H9 (cell line): Measurements from ENCODE around the gene VPREB3. TPM values are rescaled to one million over a fixed set of nuclear protein-coding genes. Genes with fewer than 3 reads are reported as not detected.

Experiments
- DNase-seq: peaks from one replicate; pipeline ENCODE4 v3.0.0-alpha.2; 2017
- H2AFZ ChIP-seq: one replicate; pipeline ENCODE4 v1.6.1; 2013; ENCODE audit warnings: mild to moderate bottlenecking, low read length, control low read depth, moderate library complexity
- H2AK5ac ChIP-seq: 2 replicates; pipeline ENCODE4 v1.6.1; 2013; ENCODE audit warnings: low read length, control low read depth, mixed read lengths; ENCODE audit not compliant: insufficient read length
- H2BK120ac ChIP-seq: one replicate; pipeline ENCODE4 v1.6.1; 2013; ENCODE audit warnings: low read depth, mild to moderate bottlenecking, low read length, control low read depth, inconsistent platforms; ENCODE audit not compliant: poor library complexity, severe bottlenecking
- H2BK12ac ChIP-seq: 2 replicates; pipeline ENCODE4 v1.6.1; 2013; ENCODE audit warnings: low read length, control low read depth, mixed read lengths, low read depth; ENCODE audit not compliant: insufficient read length
- H2BK15ac ChIP-seq: 2 replicates; pipeline ENCODE4 v1.6.1; 2013; ENCODE audit warnings: low read depth, low read length, control low read depth
- H2BK20ac ChIP-seq: one replicate; pipeline ENCODE4 v1.6.1; 2013; ENCODE audit warnings: low read depth, mild to moderate bottlenecking, low read length, control low read depth, inconsistent platforms; ENCODE audit not compliant: poor library complexity, severe bottlenecking
- H2BK5ac ChIP-seq: 2 replicates; pipeline ENCODE4 v1.6.1; 2013; ENCODE audit warnings: low read length, control low read depth, mixed read lengths; ENCODE audit not compliant: insufficient read length
- H3K14ac ChIP-seq: 2 replicates; pipeline ENCODE4 v1.6.1; 2013; ENCODE audit warnings: low read length, control low read depth; ENCODE audit not compliant: insufficient read depth
- H3K18ac ChIP-seq: 2 replicates; pipeline ENCODE4 v1.6.1; 2013; ENCODE audit warnings: low read depth, mild to moderate bottlenecking, mixed read lengths, low read length, control low read depth; ENCODE audit not compliant: insufficient read length
- H3K23ac ChIP-seq: 2 replicates; pipeline ENCODE4 v1.6.1; 2013; ENCODE audit warnings: low read length, control low read depth, mixed read lengths, low read depth; ENCODE audit not compliant: insufficient read length
- H3K23me2 ChIP-seq: 2 replicates; pipeline ENCODE4 v1.6.1; 2013; ENCODE audit warnings: low read depth, mild to moderate bottlenecking, mixed read lengths, low read length, control low read depth; ENCODE audit not compliant: insufficient read length, poor library complexity, severe bottlenecking
- H3K27ac ChIP-seq: 2 replicates; pipeline ENCODE4 v1.5.1; 2013; ENCODE audit warnings: low read length, control low read depth, mixed read lengths, low read depth; ENCODE audit not compliant: insufficient read length
- H3K27me3 ChIP-seq: 2 replicates; pipeline ENCODE4 v1.6.1; 2013; ENCODE audit warnings: low read length, control low read depth, inconsistent platforms; ENCODE audit not compliant: insufficient read depth
- H3K4ac ChIP-seq: 2 replicates; pipeline ENCODE4 v1.6.1; 2013; ENCODE audit warnings: low read depth, mild to moderate bottlenecking, control low read depth, inconsistent platforms, low read length, moderate library complexity
- H3K4me1 ChIP-seq: 2 replicates; pipeline ENCODE4 v1.6.1; 2013; ENCODE audit warnings: low read length, control low read depth, inconsistent platforms; ENCODE audit not compliant: insufficient read depth
- H3K4me2 ChIP-seq: 2 replicates; pipeline ENCODE4 v1.6.1; 2013; ENCODE audit warnings: low read length, control low read depth, mixed read lengths; ENCODE audit not compliant: insufficient read length, insufficient read depth
- H3K56ac ChIP-seq: 2 replicates; pipeline ENCODE4 v1.6.1; 2013; ENCODE audit warnings: low read depth, mild to moderate bottlenecking, mixed read lengths, low read length, control low read depth; ENCODE audit not compliant: insufficient read length
- H3K79me1 ChIP-seq: 2 replicates; pipeline ENCODE4 v1.6.1; 2013; ENCODE audit warnings: low read depth, mild to moderate bottlenecking, moderate library complexity, low read length, control low read depth, inconsistent platforms; ENCODE audit not compliant: insufficient read depth, poor library complexity, severe bottlenecking
- H3K79me2 ChIP-seq: 2 replicates; pipeline ENCODE4 v1.6.1; 2013; ENCODE audit warnings: low read length, control low read depth, inconsistent platforms; ENCODE audit not compliant: insufficient read depth
- H3K9ac ChIP-seq: 2 replicates; pipeline ENCODE4 v1.6.1; 2013; ENCODE audit warnings: low read length, control low read depth, mixed read lengths; ENCODE audit not compliant: insufficient read length; ENCODE audit errors: extremely low read depth
- H3K9me3 ChIP-seq: one replicate; pipeline ENCODE4 v1.6.1; 2013; ENCODE audit warnings: low read depth, low read length, inconsistent platforms; ENCODE audit not compliant: control insufficient read depth
- H3T11ph ChIP-seq: one replicate; pipeline ENCODE4 v1.6.1; 2013; ENCODE audit warnings: mild to moderate bottlenecking, low read length, control low read depth, inconsistent platforms
- H4K20me1 ChIP-seq: one replicate; pipeline ENCODE4 v1.6.1; 2013; ENCODE audit not compliant: control insufficient read depth, insufficient read length, insufficient read depth
- H4K5ac ChIP-seq: 2 replicates; pipeline ENCODE4 v1.6.1; 2013; ENCODE audit warnings: low read depth, mild to moderate bottlenecking, mixed read lengths, low read length, control low read depth; ENCODE audit not compliant: insufficient read length
- H4K8ac ChIP-seq: replicated peaks from 2 replicates; pipeline ENCODE4 v1.6.1; 2013; ENCODE audit warnings: low read length, control low read depth, mixed read lengths, low read depth; ENCODE audit not compliant: insufficient read length
- H4K91ac ChIP-seq: 2 replicates; pipeline ENCODE4 v1.6.1; 2013; ENCODE audit warnings: low read depth, mild to moderate bottlenecking, moderate library complexity, mixed read lengths, low read length, control low read depth; ENCODE audit not compliant: insufficient read length
- H3K27ac Mint-ChIP-seq, 3 experiments: 2 replicates in 2 of 3; 3 replicates in 1 of 3; pipeline ENCODE4 v1.8.0; 2020 to 2021; ENCODE audit warnings: mixed read lengths in 3 of 3, mild to moderate bottlenecking in 1 of 3, moderate library complexity in 1 of 3
- H3K27me3 Mint-ChIP-seq: 2 replicates; pipeline ENCODE4 v1.8.0; 2021; ENCODE audit warnings: low read depth, mild to moderate bottlenecking, moderate library complexity, mixed read lengths
- H3K36me3 Mint-ChIP-seq, 3 experiments: 2 replicates in 2 of 3; 3 replicates in 1 of 3; pipeline ENCODE4 v1.8.0; 2020 to 2021; ENCODE audit warnings: low read depth in 3 of 3, mixed read lengths in 3 of 3; ENCODE audit not compliant: insufficient read depth in 1 of 3
- H3K4me1 Mint-ChIP-seq, 2 experiments: 2 replicates each; pipeline ENCODE4 v1.8.0; 2020; ENCODE audit warnings: mixed read lengths in 2 of 2
- H3K4me3 Mint-ChIP-seq, 2 experiments: 2 replicates in 1 of 2; 3 replicates in 1 of 2; pipeline ENCODE4 v1.8.0; 2020 to 2021; ENCODE audit warnings: mild to moderate bottlenecking in 2 of 2, mixed read lengths in 2 of 2, moderate library complexity in 1 of 2
- H3K9me3 Mint-ChIP-seq, 2 experiments: 2 replicates in 1 of 2; 3 replicates in 1 of 2; pipeline ENCODE4 v1.8.0; 2020; ENCODE audit warnings: mild to moderate bottlenecking in 2 of 2, mixed read lengths in 2 of 2, moderate library complexity in 1 of 2
- WGBS: extraction: QIAGEN DNeasy Blood & Tissue Kit; methylation state at CpG from one replicate; pipeline ENCODE4 v1.1.7; 2013; ENCODE audit warnings: missing lambda C conversion rate, low lambda C conversion rate, mixed read lengths; ENCODE audit not compliant: insufficient read length; ENCODE audit errors: extremely low coverage; 5-methylcytosine and 5-hydroxymethylcytosine counted together
- total RNA-seq: library from RNA; stranded (reverse); gene quantifications from 2 replicates; pipeline ENCODE4 v1.2.1, GENCODE V29; 2021
- TF ChIP-seq, protein P1 (sequence below): fragments of 200-600 bp; sonication (generic); conservative IDR thresholded peaks from 3 replicates; pipeline ENCODE4 v1.8.0; 2021; ENCODE audit warnings: antibody characterized with exemption, mild to moderate bottlenecking

The VPREB3 gene
- total RNA-seq, 1 experiment from 2014 or later = 0.50 TPM

DNA sequence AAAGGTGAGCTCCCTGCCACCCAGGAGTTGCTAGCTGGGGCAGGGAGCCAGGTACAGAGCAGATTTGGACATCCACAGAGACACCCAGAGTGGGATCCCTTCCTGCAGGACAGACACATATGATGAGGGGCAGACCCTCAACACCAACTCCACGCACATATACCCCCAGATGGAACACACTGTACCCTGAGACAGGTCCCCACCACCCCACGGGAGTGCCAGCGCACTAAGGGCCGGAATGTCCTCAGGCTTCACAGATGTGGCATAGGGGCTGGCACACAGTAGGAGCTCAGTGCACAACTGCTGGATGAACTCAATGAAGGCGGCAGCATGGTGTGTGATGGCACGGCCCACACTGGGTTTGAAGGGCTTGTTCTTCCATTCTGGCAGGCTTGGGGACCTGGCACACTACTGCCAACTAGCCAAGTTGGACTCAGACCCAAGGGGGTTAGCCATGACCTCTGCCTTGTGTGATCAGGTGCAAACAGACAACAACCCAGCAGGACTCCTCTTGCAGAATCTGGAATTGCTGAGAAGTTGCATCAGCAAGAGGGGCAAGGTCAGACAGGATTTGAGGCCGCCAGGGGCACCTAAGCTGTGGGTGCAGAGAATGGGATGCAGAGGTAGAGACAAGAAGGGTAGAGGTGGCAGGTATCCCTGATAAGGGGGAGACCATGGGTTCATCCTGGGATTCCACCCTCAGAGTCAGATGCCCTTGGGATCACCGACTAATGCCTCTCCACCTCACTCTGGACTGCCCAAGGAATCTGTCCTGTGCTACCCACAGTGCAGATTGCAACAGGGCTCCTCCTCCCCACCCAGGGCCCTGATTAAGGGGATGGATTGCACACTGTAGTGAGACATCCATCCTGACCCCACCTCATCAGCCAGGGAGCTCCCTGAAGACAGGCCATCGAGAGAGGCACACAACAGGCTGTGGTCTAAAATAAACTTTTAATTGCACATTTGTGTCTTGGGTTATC lies 11.0 kb upstream of the VPREB3 start:
- H3K79me1 ChIP-seq = no peaks in the 10 kb centered on the region
- H3K79me2 ChIP-seq = no peaks in the 10 kb centered on the region
- TF ChIP-seq, protein P1, sequence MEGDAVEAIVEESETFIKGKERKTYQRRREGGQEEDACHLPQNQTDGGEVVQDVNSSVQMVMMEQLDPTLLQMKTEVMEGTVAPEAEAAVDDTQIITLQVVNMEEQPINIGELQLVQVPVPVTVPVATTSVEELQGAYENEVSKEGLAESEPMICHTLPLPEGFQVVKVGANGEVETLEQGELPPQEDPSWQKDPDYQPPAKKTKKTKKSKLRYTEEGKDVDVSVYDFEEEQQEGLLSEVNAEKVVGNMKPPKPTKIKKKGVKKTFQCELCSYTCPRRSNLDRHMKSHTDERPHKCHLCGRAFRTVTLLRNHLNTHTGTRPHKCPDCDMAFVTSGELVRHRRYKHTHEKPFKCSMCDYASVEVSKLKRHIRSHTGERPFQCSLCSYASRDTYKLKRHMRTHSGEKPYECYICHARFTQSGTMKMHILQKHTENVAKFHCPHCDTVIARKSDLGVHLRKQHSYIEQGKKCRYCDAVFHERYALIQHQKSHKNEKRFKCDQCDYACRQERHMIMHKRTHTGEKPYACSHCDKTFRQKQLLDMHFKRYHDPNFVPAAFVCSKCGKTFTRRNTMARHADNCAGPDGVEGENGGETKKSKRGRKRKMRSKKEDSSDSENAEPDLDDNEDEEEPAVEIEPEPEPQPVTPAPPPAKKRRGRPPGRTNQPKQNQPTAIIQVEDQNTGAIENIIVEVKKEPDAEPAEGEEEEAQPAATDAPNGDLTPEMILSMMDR = no peak
- H3K23me2 ChIP-seq = peaks cover 7% of the 10 kb centered on the region
- no peak overlapping the region for H3K18ac ChIP-seq
- H3K4me2 ChIP-seq = no peak overlapping the region
- DNase-seq = no peak
- H3K27ac Mint-ChIP-seq = no peak overlapping the region
- no peak overlapping the region for H2AFZ ChIP-seq
- no peak overlapping the region for H3K27ac ChIP-seq
- no peaks in the 10 kb centered on the region for H4K20me1 ChIP-seq
- no peak overlapping the region; a peak in 1 of 5 replicates for H3K4me3 Mint-ChIP-seq
- no peak overlapping the region for H2BK15ac ChIP-seq
- no peaks in the 10 kb centered on the region for H3K9me3 Mint-ChIP-seq
- peaks cover 19 to 33% of the 10 kb centered on the region in 2 experiments for H3K4me1 Mint-ChIP-seq
- no peak overlapping the region for H4K5ac ChIP-seq
- no peak overlapping the region for H3K56ac ChIP-seq
- no peak overlapping the region for H2AK5ac ChIP-seq
- no peak overlapping the region for H3K4ac ChIP-seq
- no peak overlapping the region for H2BK120ac ChIP-seq
- no peak overlapping the region for H2BK12ac ChIP-seq
- H3T11ph ChIP-seq = no peak overlapping the region
- H4K91ac ChIP-seq = no peak overlapping the region
- H4K8ac ChIP-seq = no peak overlapping the region
- H3K9ac ChIP-seq = no peak overlapping the region
- H3K9me3 ChIP-seq = no peaks in the 10 kb centered on the region
- H3K27me3 ChIP-seq = peaks cover 6% of the 10 kb centered on the region; the same call in 1 of the 2 replicates
- H3K14ac ChIP-seq = no peak overlapping the region; the same call in 1 of the 2 replicates
- no peak overlapping the region for H2BK5ac ChIP-seq
- H3K36me3 Mint-ChIP-seq = peaks cover 5 to 10% (median 7%) of the 10 kb centered on the region in 3 experiments; a peak in 4 of 7 replicates
- peaks cover 4% of the 10 kb centered on the region; the same call in 1 of the 2 replicates for H3K4me1 ChIP-seq
- no peak overlapping the region for H2BK20ac ChIP-seq
- H3K23ac ChIP-seq = no peak overlapping the region
- WGBS = no CpG with 5 or more reads among the region's 9 CpGs
- H3K27me3 Mint-ChIP-seq = peaks cover 45% of the 10 kb centered on the region
